NCI-H187 (cell line): Measurements from ENCODE around the gene ZNF141.
A peak's percentile ranks its signal among the peaks of the same experiment; 100 is the strongest.
"Not testable (repeated sequence)": the region's sequence is repeated elsewhere in the genome, so short reads cannot be mapped to it uniquely, and the experiment has no call there.

Source experiments
- DNase-seq, 2 experiments: peaks; one replicate each; lab custom pipeline; 2025; lab: John Stamatoyannopoulos, UW

ZNF141 gene

DNA sequence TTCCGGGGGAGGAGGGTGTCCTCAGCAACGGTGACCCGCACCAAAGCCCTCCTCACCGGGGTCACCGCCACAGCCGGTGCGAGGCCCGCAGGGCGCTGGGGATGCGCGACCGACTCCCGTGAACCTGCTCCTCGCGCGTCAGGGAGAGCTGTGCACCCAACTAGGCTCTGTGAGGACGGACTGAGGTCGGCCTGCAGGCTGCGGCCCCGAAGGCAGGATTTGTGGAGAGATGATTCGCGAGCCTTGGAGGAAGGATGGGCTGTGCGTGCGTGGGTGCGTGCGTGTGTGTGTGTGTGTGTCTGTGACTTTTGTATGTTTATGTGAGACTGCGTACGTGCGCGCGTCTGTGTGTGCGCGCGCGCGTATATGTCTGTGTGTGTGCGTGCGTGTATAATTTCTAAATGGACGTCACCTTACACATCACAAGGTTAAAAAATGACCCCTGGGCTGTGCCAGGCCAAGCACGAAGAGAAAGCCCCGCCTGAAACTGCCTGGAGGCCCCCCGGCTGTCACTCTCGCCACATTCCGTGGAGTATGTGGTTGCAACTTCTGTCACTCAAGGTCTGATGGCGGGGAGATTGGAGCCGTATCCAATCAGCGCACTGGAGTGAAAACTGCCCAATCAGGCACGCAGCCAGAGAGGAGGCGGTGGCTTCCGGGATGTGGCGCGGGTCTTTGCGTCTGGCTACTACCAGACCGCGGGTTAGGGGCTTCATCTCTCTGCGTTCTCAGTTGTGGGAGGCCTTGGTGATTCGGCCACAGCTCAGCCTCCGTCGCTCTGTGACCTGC is at the start of gene ZNF141:
Gene ZNF141, plus strand, starts transcription at position 672 of the 789 bp plus-strand sequence. CDS start 170 bp downstream, outside the sequence.
- peak; percentile 95 for DNase-seq

DNA sequence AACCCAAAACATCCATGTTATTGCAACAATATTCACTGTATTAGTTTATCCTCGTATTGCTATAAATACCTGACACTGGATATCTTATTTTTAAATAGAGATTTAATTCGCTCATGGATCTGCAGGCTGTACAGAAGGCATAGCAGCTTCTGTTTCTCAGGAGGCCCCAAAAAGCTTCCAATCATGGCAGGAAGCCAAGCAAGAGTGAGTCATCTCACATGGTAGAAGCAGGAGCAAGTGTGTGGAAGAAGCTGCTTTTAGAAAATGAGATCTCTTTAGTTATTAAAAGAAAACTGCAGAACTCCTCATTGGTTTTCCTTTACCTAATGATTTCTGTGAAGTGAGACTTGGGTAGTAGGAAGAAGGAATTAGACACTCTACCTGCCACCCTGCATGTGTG is 48.7 kb upstream of the ZNF141 start:
- DNase-seq: no peak

DNA sequence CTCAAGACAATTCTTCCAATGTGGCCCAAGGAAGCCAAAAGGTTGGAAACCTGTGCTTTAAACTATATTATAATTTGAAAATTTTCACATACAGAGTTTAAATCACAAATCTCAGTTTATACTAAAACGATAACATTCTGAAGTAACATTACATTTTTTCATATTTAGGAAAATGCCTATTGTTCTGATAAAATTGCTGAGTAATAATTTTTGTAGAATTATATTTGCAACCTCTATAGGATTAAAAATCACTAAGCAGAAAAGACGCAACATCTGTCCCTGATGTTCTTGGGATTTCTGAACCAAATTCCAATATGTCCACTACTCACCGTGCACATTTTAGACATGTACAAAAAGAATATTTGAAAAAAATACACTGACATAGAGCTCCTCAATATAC is 42.9 kb upstream of the ZNF141 start:
- DNase-seq: no peak

DNA sequence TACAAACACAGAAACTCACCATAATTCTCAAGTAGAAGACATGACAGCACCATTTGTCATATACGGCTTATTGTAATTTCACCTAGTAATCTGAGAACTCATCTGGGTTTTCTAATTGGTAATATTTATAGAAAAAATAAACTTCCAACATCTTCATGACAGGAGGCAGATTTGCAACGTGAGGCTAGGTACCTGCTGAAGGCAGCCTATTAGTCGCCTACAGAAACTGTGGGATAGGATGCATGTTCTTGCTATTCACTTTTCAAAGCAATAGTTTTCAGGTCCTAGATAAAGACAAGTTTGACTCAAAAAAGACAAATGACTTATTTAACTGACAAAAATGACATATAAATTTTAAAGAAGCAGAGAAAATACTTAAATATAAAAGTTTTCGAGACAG is 35.2 kb upstream of the ZNF141 start:
- no peak for DNase-seq

DNA sequence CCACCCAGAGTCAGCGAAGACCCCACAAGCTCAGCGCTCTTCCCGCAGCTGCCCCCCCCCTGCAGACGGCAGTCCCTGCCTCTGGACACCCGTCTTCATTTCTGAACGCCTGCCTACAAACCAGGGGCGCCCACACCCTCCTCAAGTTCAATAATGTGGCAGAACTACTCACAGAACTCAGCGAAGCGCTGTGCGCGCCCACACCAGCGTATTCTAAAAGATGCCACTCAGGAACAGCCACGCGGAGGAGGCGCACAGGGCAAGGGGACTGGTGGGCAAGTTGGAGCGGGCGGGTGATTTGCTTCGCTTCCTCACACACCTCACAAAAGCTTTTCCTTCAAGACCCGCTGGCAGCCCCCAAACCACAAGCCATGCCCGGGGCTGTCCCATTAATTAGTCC is 33.1 kb upstream of the ZNF141 start:
- not testable (repeated sequence) for DNase-seq

DNA sequence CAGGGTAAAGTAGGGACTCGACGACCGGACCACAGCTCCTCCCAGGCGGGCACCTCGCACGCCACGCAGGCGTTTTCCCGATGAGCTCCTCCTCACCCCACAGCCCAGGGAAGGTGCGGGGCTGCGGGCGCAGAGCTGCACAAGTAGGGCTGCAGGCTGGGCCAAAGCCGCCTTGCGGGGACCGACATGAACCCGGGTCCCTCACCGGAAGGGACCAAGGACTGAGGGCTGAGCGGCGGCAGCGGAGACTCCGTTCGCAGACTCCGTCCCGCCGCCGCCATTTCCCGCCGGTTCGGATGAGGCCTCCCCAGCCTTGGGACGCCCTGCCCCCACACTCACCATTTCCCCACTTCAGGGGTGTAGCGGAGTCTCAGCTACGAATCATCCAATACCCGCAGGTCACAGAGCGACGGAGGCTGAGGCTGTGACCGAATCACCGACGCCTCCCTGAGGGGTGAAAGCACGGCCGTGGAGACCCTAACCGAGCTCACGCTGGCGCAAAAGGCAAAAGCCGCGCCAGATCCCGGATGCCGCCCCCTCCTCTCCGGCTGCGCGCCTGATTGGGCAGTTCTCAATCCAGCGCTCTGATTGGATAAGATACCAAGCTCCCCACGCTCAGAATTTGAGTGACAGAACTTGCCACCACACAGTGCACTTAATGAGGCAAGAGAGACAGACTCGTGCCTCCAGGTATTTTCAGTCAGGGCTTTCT is 32.5 kb upstream of the ZNF141 start, which contains the start of gene ZNF732:
Gene ZNF732, minus strand, starts transcription at position 506 of the 712 bp plus-strand sequence. Its CDS starts 164 bp downstream, at position 342.
- DNase-seq: no peak

DNA sequence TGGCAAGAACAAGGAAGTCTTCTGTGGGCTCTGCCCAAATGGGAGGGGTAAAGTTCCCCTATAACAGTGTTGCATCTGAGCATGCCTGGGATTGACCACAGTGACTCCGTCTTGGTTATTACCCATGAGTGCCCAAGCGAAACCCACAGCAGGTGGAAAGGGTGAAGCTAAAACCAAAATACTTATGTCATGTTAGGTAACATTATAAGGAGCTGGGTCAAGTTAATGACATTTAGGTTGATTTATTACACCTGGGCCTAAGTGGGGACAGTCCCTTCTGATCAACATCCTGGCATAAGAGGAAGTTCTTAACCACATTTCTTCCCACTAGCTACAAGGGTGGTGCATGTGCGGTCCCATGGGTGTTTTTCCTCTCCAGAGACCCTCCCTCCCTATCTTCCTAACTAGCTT is 31.1 kb upstream of the ZNF141 start:
- DNase-seq: no peak

DNA sequence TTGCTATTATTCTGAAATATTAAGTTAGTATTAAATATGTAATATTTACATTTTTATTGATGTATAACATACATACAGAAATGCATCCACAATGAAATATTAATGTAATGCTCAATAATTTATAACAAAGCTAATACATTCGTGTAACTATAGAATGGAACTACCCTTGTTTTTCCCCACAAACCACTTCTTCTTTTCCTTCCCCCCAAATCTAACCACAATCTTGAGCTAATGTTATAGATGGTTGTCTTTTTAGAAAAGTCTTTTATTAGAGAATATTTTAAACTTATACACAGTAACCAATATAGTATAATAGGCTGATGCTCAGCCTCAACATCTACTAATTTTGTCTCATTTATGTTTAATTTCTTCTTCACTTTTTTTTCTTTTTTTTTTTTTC is 27.8 kb upstream of the ZNF141 start:
- DNase-seq: no peak

DNA sequence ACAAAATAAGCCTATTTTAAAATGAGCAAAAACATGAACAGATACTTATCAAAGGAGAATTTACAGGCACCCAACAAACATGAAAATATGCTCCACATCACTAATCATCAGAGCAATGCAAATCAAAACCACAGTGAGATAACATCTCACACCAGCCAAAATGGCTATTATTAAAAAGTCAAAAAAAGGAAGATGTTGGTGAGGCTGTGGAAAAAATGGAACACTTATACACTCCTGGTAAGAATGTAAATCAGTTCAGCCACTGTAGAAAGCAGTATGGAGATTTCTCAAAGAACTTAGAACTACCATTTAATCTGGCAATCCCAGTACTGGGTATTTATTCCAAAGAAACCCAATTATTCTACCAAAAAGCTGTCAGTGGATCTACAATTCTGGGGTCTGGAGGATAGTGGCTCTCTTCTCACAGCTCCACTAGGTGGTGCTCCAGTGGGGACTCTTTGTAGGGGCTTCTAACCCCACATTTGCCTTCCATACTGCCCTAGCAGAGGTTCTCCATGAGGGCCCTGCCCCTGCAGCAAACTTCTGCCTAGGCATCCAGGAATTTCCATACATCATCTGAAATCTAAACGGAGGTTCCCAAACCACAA is 23.2 kb upstream of the ZNF141 start:
- DNase-seq: no peak

DNA sequence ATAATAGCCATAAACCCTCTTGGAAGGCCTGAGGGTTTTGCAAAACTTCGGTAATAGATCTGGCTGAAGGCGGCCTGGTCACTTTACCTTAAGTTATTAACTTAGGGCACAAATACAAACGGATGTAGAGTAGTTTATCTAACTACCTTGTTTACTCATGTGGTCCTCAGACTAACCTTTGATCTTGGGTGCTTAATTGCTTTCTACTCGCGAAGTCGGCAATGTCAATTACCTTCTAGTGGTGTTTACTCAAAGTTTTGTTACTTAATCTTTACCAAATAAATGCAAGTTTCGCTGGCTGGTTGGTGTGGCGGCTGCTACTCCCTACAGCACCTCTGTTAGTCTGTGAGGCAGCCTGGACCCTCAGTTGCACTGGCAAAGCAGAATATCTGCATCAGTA is 8.9 kb upstream of the ZNF141 start:
- no peak for DNase-seq

DNA sequence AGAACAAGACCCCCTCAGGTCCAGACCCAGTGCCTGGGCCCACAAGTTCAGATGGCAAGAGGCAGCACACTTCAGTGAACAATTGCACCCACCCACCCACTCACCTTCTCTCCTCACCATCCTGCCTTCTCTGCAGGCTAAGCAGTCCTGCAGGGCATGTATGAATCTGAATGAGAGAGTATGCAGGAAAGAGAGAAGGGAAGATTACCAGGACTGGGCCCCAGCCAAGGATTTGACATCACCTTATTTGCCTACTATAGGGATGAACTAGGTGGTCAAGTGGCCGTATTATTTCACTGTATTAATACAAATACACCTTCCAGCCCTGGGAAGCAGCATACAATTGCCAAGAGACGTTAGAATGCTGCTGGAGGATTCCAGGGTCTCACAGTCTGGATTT is 2.1 kb upstream of the ZNF141 start:
- DNase-seq: no peak

DNA sequence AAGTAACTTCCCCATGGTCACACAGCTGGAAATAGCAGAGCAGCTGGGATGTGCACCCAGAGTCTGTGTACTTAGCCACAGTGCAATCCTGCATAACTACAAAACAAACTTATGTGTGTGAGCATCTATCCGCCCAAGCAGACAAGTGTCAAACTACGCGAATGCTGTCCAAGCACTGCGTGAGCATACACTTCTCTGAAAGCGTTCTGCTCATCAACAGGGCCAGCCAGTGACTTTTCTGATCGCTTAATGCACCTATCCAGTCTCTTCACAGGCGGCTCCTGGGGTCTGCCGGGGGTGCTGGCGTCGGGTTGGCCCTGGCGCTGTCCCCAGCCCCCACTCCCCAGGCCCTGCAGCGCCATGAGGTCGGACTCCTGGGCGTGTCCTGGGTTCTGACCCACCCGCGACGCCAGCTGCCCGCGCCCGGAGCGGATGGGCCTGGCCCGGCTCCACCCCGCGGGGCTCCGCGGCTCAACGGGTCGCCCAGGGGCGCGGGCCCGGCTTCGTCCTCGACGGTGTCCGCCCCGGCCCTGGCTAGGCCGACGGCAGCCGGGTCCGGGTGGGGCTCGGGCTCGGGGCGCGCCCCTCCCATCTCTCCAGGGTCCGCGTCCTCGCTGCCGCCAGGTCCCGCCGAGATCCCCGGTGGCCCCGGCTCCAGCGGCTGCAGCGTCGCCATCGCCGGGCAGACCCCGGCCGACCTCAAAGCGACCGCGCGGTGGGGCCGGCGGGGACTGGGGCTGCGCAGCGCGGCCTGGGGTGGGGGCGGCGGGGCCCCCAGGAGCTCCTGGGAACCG is 1.3 kb upstream of the ZNF141 start:
- no peak for DNase-seq

DNA sequence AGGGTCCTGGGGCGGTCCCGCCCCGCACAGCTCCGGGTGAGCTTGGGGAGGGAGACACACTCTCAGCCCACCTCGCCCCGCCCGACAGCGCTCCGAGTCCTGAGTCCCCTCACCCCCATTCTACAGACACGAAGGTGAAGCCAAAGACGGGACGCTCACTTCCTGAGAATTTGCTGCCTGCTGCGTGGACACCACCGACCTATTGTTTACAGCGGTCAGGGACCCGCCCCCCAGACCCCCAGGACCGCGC is 796 bp upstream of the ZNF141 start:
- no peak for DNase-seq

DNA sequence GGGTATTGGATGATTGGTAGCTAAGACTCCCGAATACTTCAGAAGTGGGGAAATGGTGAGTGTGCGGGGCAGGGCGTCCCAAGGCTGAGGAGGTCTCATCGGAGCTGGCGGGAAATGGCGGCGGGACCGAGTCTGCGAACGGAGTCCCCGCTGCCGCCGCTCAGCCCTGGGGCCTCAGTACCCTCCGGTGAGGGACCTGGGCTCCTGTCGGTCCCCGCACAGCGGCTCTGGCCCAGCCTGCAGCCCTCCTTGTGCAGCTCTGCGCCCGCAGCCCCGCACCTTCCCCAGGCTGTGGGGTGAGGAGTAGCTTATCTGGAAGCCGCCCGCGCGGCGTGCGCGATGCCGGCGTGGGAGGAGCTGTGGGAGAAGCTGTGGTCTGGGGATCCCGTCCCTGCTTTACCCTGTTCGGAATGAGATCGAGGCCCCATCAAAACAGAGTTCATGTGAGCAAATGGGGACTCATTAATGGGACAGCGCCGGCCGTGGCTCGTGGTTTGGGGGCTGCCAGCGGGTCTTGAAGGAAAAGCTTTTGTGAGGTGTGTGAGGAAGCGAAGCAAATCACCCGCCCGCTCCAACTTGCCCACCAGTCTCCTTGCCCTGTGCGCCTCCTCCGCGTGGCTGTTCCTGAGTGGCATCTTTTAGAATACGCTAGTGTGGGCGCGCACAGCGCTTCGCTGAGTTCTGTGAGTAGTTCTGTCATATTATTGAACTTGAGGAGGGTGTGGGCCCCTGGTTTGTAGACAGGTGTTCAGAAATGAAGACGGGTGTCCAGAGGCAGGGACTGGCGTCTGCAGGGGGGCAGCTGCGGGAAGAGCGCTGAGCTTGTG is 531 bp downstream of the ZNF141 start:
- no peak for DNase-seq

DNA sequence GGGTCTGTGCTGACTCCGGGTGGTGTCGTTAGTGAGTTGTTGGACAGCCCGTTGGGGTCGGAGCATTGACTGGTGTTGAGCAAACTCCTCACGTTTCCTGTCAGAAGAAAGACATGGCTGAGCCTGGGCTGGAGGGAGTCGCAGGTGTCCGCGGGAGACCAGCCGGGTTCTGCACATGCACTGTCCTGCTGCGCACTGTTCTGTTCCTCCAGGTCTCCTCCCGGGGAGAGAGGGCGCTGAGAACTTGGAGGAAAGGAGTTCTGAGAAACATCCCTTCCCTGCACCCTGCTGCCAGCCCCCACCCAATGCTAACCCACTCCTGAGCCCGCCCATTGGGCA is 1.1 kb downstream of the ZNF141 start:
- no peak for DNase-seq

DNA sequence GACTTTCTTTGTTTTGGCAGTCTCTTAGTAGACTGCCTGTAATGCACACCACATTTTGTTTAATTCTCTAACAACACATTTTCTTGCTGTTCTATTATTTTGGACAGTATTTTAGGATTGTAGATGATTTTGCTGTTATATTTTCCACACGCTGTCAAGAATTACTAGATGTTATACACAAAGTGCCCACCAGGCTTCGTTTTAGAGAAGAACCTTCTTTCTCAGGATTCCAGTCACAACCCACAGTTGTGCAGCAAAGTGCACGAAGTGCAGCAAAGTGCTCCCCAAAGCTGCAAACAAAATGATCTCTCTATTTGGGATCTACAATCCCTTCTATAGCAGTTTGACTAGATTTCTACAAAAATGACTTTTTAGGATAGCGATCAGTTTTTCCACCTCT is 2.4 kb downstream of the ZNF141 start:
- DNase-seq: no peak

DNA sequence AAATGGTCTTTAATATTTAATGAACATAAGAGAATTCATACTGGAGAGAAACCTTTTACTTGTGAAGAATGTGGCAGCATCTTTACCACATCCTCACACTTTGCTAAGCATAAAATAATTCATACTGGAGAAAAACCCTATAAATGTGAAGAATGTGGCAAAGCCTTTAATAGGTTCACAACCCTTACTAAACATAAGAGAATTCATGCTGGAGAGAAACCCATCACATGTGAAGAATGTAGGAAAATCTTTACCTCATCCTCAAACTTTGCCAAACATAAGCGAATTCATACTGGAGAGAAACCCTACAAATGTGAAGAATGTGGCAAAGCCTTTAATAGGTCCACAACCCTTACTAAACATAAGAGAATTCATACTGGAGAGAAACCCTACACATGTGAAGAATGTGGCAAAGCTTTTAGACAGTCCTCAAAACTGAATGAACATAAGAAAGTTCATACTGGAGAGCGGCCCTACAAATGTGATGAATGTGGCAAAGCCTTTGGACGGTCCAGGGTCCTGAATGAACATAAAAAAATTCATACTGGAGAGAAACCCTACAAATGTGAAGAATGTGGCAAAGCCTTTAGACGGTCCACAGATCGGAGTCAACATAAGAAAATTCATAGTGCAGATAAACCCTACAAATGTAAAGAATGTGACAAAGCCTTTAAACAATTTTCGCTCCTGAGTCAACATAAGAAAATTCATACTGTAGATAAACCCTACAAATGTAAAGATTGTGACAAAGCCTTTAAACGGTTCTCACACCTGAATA is 35.6 kb downstream of the ZNF141 start:
- no peak for DNase-seq

DNA sequence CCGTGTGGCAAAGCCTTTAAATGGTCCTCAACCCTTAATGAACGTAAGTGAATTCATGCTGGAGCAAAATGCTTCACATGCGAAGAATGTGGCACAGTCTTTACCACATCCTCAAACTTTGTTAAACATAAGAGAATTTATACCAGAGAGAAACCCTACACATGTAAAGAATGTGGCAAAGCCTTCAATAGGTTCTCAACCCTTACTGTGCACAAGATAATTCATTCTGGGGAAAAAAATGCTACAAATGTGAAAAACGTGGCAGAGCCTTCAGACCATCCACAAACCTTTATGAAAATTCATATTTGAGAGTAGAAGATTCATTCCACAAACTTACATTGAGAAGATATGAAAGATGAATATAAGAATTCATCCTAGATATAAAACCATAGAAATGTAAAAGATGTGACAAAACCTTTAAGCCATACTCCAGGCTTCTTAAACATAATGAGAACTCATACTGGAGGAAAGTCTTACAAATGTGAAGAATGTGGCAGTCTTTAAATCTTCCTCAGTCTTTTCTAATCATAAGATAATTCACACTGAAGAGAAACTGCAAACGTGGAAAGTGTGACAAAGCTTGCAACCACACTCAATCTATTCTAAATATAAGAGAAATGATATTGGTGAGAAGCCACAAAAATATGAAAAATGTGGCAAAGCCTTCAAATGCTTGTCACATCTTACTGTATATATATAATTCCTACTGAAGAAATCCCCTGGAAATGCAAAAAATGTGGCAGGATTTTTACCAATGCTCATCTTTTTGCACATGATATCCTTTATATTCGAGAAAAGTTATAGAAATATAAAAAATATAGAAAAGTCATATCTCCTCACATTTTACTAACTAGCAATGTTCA is 36.9 kb downstream of the ZNF141 start:
- DNase-seq: no peak

DNA sequence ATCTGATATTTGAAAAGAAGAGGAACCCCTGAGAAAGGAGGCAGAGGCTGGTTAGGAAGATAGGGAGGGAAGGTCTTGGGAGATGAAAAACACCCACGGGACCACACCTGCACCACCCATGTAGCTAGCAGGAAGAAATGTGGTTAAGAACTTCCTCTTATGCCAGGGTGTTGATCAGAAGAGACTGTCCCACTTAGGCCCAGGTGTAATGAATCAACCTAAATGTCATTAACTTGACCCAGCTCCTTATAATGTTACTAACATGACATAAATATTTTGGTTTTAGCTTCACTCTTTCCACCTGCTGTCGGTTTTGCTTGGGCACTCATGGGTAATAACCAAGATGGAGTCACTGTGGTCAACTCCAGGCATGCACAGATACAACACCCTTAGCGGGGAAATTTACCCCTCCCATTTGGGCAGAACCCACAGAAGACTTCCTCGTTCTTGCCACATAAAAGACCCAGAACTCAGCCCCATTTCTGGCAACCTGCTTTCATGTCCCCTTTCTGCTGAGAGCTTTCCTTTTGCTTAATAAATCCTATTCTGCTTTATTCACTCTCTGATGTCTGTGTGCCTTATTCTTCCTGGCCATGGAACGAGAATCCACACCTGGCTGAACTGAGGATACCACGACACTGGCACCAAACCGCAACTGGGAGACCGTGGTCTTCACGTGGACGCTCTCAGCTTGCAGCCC is 46.8 kb downstream of the ZNF141 start:
- no peak for DNase-seq
